HCT116 (cell line): ENCODE data around the gene SPACA6. TPM values are rescaled to one million over a fixed set of nuclear protein-coding genes. Genes with fewer than 3 reads are reported as not detected.

Source experiments
- ATAC-seq: fragments of 200-7000 bp; cut with Tn5 transposase; 2 replicates; pipeline ENCODE4 v1.9.1; 2020; ENCODE audit warnings: mild to moderate bottlenecking, moderate library complexity
- BruUV-seq: library from RNA; stranded (reverse); fragments of 400-500 nt; replicated peaks from 2 replicates; lab custom pipeline; 2021; lab: Mats Ljungman, UMichigan
- CTCF ChIA-PET: fragments of 300-600 bp; sonication (Branson Sonifier 250); formaldehyde crosslinking; loops from one replicate; lab custom pipeline; 2021; ENCODE audit warnings: antibody characterized with exemption; lab: Charles Lee
- POLR2A ChIA-PET: fragments of 300-600, 350-600 bp; sonication (Branson Sonifier 250); formaldehyde crosslinking; loops from one replicate; lab custom pipeline; 2021; ENCODE audit warnings: antibody characterized with exemption; lab: Charles Lee
- RAD21 ChIA-PET, 2 experiments: fragments of 300-600 bp; sonication (Branson Sonifier 250); formaldehyde crosslinking; loops; one replicate each; lab custom pipeline; 2023; ENCODE audit warnings: low total read pairs in 2 of 2; ENCODE audit not compliant: uncharacterized antibody in 2 of 2, unreplicated experiment in 2 of 2, low non-redundant PET in 1 of 2; lab: Charles Lee
- DNase-seq: peaks from one replicate; pipeline ENCODE4 v3.0.0-alpha.2; 2010; ENCODE audit warnings: low read depth, low spot score
- H2AFZ ChIP-seq: fragments of 200-600 bp; shearing (Covaris generic), sonication (generic); 2 replicates; pipeline ENCODE4 v1.6.1; 2017; ENCODE audit warnings: low read depth, mixed run types, mixed read lengths, antibody characterized with exemption, low read length; ENCODE audit not compliant: poor library complexity, severe bottlenecking
- H3K27ac ChIP-seq: 2 replicates; pipeline ENCODE4 v1.5.1; 2012; ENCODE audit warnings: low read depth, low read length
- H3K27me3 ChIP-seq: fragments of 200-600 bp; sonication (generic); 2 replicates; pipeline ENCODE4 v1.6.1; 2016; ENCODE audit warnings: mixed run types, low read length, mixed read lengths; ENCODE audit not compliant: insufficient read depth
- H3K36me3 ChIP-seq, 2 experiments: fragments of 200-500 bp in 1 of 2; fragments of 200-600 bp in 1 of 2; sonication (Bioruptor generic) in 1 of 2; sonication (generic) in 1 of 2; 2 replicates each; pipeline versions ENCODE4 v1.5.1 to v1.6.1; 2014 to 2016; ENCODE audit warnings: low read length in 2 of 2, inconsistent platforms in 1 of 2, mixed read lengths in 1 of 2, mixed run types in 1 of 2; ENCODE audit not compliant: insufficient read depth in 2 of 2, control insufficient read depth in 1 of 2
- H3K4me1 ChIP-seq, 2 experiments: fragments of 200-600 bp in 1 of 2; sonication (generic) in 1 of 2; 2 replicates each; pipeline versions ENCODE4 v1.5.1 to v1.6.1; 2012 to 2017; ENCODE audit warnings: low read length in 2 of 2, inconsistent platforms in 1 of 2, mild to moderate bottlenecking in 1 of 2, mixed read lengths in 1 of 2, mixed run types in 1 of 2, moderate library complexity in 1 of 2; ENCODE audit not compliant: insufficient read depth in 2 of 2, control insufficient read depth in 1 of 2
- H3K4me2 ChIP-seq: fragments of 200-600 bp; sonication (generic); 2 replicates; pipeline ENCODE4 v1.6.1; 2017; ENCODE audit warnings: mixed run types, low read length, mixed read lengths
- H3K4me3 ChIP-seq, 2 experiments: fragments of 200-600 bp in 1 of 2; sonication (generic) in 1 of 2; replicated peaks in 1 of 2; 2 replicates each; pipeline ENCODE4 v1.5.1; 2011 to 2016; ENCODE audit warnings: low read length in 2 of 2, control low read depth in 1 of 2, low read depth in 1 of 2, mild to moderate bottlenecking in 1 of 2, mixed read lengths in 1 of 2, mixed run types in 1 of 2
- H3K79me2 ChIP-seq: fragments of 200-600 bp; sonication (generic); 2 replicates; pipeline ENCODE4 v1.6.1; 2017; ENCODE audit warnings: mild to moderate bottlenecking, mixed run types, low read length, moderate library complexity, mixed read lengths; ENCODE audit not compliant: insufficient read depth
- H3K9ac ChIP-seq: fragments of 200-600 bp; sonication (generic); 2 replicates; pipeline ENCODE4 v1.6.1; 2016; ENCODE audit warnings: low read length, mixed read lengths
- H3K9me2 ChIP-seq: fragments of 200-600 bp; sonication (generic), shearing (Covaris generic); 2 replicates; pipeline ENCODE4 v1.6.1; 2017; ENCODE audit warnings: mixed run types, mild to moderate bottlenecking, moderate library complexity; ENCODE audit not compliant: insufficient read depth
- H3K9me3 ChIP-seq, 2 experiments: fragments of 200-500 bp in 1 of 2; fragments of 200-600 bp in 1 of 2; sonication (Bioruptor generic) in 1 of 2; sonication (generic) in 1 of 2; 2 replicates each; pipeline ENCODE4 v1.6.1; 2014 to 2017; ENCODE audit warnings: low read length in 2 of 2, mixed read lengths in 2 of 2, inconsistent platforms in 1 of 2, low read depth in 1 of 2, mild to moderate bottlenecking in 1 of 2, mixed run types in 1 of 2, moderate library complexity in 1 of 2; ENCODE audit not compliant: control insufficient read depth in 1 of 2, insufficient read depth in 1 of 2
- H4K20me1 ChIP-seq: fragments of 200-600 bp; sonication (generic), shearing (Covaris generic); 2 replicates; pipeline ENCODE4 v1.6.1; 2017; ENCODE audit warnings: mixed run types, mild to moderate bottlenecking, moderate library complexity; ENCODE audit not compliant: insufficient read depth
- CBX3 ChIP-seq: IDR thresholded peaks from 2 replicates; pipeline ENCODE4 v1.6.1; 2012; ENCODE audit warnings: low read depth
- EGR1 ChIP-seq: IDR thresholded peaks from 2 replicates; pipeline ENCODE4 v1.6.1; 2012; ENCODE audit warnings: low read depth
- ELF1 ChIP-seq: IDR thresholded peaks from 2 replicates; pipeline ENCODE4 v1.6.1; 2012; ENCODE audit warnings: low read depth, borderline replicate concordance
- POLR2A ChIP-seq: IDR thresholded peaks from 2 replicates; pipeline ENCODE4 v1.7.0; 2011; ENCODE audit warnings: borderline replicate concordance; ENCODE audit not compliant: insufficient read depth, insufficient read length; ENCODE audit errors: extremely low read depth
- POLR2AphosphoS5 ChIP-seq: IDR thresholded peaks from 2 replicates; pipeline ENCODE4 v1.6.1; 2011; ENCODE audit warnings: mild to moderate bottlenecking, low read depth, low read length, moderate library complexity
- SIN3A ChIP-seq: IDR thresholded peaks from 2 replicates; pipeline ENCODE4 v1.6.1; 2012; ENCODE audit warnings: low read depth
- SRF ChIP-seq: IDR thresholded peaks from 2 replicates; pipeline ENCODE4 v1.6.1; 2012; ENCODE audit warnings: low read depth
- TCF7L2 ChIP-seq: IDR thresholded peaks from 2 replicates; pipeline ENCODE4 v1.7.0; 2011; ENCODE audit warnings: borderline replicate concordance, inconsistent platforms; ENCODE audit not compliant: insufficient read depth, insufficient read length; ENCODE audit errors: extremely low read depth
- YY1 ChIP-seq: IDR thresholded peaks from 2 replicates; pipeline ENCODE4 v1.6.1; 2011; ENCODE audit warnings: low read length, low read depth, moderate library complexity, mild to moderate bottlenecking; ENCODE audit not compliant: insufficient replicate concordance; ENCODE audit errors: extremely low read depth
- ZNF274 ChIP-seq: fragments of 200-500 bp; sonication (Bioruptor generic); IDR thresholded peaks from 2 replicates; pipeline ENCODE4 v1.6.1; 2014; ENCODE audit warnings: mild to moderate bottlenecking, low read depth, low read length, inconsistent platforms
- intact Hi-C: fragments of 100-400 bp; cut with micrococcal nuclease; formaldehyde crosslinking; loops from 2 replicates; pipeline ENCODE4 v1.10.0; 2022
- microRNA counts: library from miRNA; unstranded; fragments of <30 nt; microRNA quantifications from one replicate; lab custom pipeline; 2015
- microRNA-seq: library from miRNA; unstranded; fragments of <30 nt; microRNA quantifications from one replicate; pipeline ENCODE4, GENCODE V29; 2016; ENCODE audit warnings: borderline number of aligned reads
- total RNA-seq: library from RNA; stranded (reverse); gene quantifications from one replicate; pipeline ENCODE4 v1.2.1, GENCODE V29; 2021; ENCODE audit not compliant: unreplicated experiment
- TF ChIP-seq, protein P1 (sequence below): IDR thresholded peaks from 2 replicates; pipeline ENCODE4 v1.6.1; 2012

Gene SPACA6
- total RNA-seq, 1 experiment from 2014 or later: 13.9 TPM

DNA sequence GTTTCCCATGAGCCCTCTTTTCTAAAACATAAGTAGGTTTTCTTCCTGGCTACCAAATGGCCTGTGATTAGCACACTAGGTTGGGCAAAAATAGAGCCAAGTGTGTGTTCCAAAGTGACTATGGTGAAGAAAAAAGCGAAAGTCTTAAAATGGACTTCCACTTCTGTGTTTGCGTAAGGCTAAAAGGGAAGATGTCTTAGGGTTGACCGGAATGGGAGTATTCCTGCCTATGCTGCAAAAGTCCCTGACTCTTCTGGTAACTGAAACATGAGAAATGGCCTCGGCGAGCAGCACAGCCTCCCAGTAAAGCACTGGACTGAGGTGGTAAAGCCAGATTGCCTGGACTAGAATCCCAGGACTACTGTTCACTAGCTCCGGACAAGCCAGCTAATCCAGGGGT, 61.0 kb downstream of the SPACA6 start (continued):
- TF ChIP-seq SRF (no peak), CBX3 (no peak), YY1 (no peak), POLR2AphosphoS5 (no peak)
- TF ChIP-seq, protein P1, sequence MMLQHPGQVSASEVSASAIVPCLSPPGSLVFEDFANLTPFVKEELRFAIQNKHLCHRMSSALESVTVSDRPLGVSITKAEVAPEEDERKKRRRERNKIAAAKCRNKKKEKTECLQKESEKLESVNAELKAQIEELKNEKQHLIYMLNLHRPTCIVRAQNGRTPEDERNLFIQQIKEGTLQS: no peak

DNA sequence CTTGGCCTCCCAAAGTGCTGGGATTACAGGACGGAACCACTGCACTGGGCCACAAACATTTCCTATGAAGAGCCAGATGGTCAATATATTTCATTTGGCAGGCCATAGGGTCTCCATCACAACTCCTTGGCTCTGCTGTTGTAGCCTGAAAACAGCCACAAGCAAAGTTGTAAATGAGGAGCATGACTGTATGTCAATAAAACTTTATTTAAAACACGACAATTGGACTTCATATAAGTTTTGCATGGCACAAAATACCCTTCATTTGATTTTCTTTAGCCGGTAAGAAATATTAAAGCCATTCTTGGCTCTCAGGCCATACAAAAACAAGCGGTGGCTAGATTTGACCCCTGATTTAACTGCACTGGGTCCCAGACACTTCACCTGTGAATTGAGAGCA, 61.6 kb downstream of the SPACA6 start:
- Histone ChIP-seq H3K27ac (no peak overlapping the region), H3K4me1 (peaks cover 7 to 8% of the 10 kb centered on the region in 2 experiments; a peak in 3 of 4 replicates), H3K4me3 (no peak overlapping the region), H3K9ac (no peak overlapping the region), H3K36me3 (no peaks in the 10 kb centered on the region), H4K20me1 (no peaks in the 10 kb centered on the region)
- no TSS peak for BruUV-seq
- ChIA-PET CTCF (no interaction called here), POLR2A (no interaction called here), RAD21 (no interaction called here)
- no peak for ATAC-seq
- intact Hi-C loops: no loop called here
- TF ChIP-seq SIN3A: no peak
- TF ChIP-seq TCF7L2: no peak
- TF ChIP-seq EGR1: no peak
- TF ChIP-seq POLR2A: no peak
- TF ChIP-seq ZNF274: no peak
- TF ChIP-seq ELF1: no peak
- TF ChIP-seq, all 23 proteins: peak for 0
- Histone ChIP-seq H3K9me3 (no peaks in the 10 kb centered on the region), H2AFZ (no peak overlapping the region), H3K27me3 (no peaks in the 10 kb centered on the region), H3K9me2 (no peaks in the 10 kb centered on the region), H3K79me2 (no peaks in the 10 kb centered on the region), H3K4me2 (no peak overlapping the region)
- DNase-seq: no peak

MicroRNAs encoded within 50 kb of the gene (microRNA counts, 767-probe panel; counts per million panel counts)
- microRNA hsa-let-7e-5p (lab: Ali Mortazavi, UCI): 15,652 counts per million, percentile 25 among the panel's probes with 10 or more counts
- microRNA hsa-miR-125a-3p (lab: Ali Mortazavi, UCI): not detected
- microRNA hsa-miR-125a-5p (lab: Ali Mortazavi, UCI): 21,828 counts per million, percentile 48 among the panel's probes with 10 or more counts
- 6,921 counts per million, percentile 4 among the panel's probes with 10 or more counts for microRNA hsa-miR-99b-5p (lab: Ali Mortazavi, UCI)

Small RNAs within 50 kb of the gene (microRNA-seq; reads per million reads assigned to microRNA genes)
- gene MIR125A (2,680 reads per million, percentile 89 among the genes with 10 or more reads in this experiment), gene MIR99B (3,655 reads per million, percentile 90 among the genes with 10 or more reads in this experiment), gene MIRLET7E (5,028 reads per million, percentile 92 among the genes with 10 or more reads in this experiment)

Other genes starting within 250 kb of the SPACA6 start
- gene SIGLEC8, start 234.9 kb upstream of the SPACA6 start, total RNA-seq: not detected
- gene CEACAM18, start 214.8 kb upstream of the SPACA6 start, total RNA-seq: not detected
- gene SIGLEC12, start 191.5 kb upstream of the SPACA6 start, total RNA-seq: not detected
- not detected for gene SIGLEC6, start 161.7 kb upstream of the SPACA6 start, total RNA-seq
- 9.3 TPM for gene ZNF175, start 122.0 kb upstream of the SPACA6 start, total RNA-seq
- gene SIGLEC5, start 62.9 kb upstream of the SPACA6 start, total RNA-seq: not detected
- gene SIGLEC14, start 46.5 kb upstream of the SPACA6 start, total RNA-seq: not detected
- gene HAS1, start 30.7 kb downstream of the SPACA6 start, total RNA-seq: not detected
- gene FPR1, start 58.5 kb downstream of the SPACA6 start, total RNA-seq: not detected
- not detected for gene FPR2, start 67.8 kb downstream of the SPACA6 start, total RNA-seq
- gene FPR3, start 101.8 kb downstream of the SPACA6 start, total RNA-seq: not detected
- gene ZNF577, start 194.6 kb downstream of the SPACA6 start, total RNA-seq: 5.8 TPM
- 7.3 TPM for gene ZNF649, start 211.7 kb downstream of the SPACA6 start, total RNA-seq
- 2.2 TPM for gene ZNF613, start 234.1 kb downstream of the SPACA6 start, total RNA-seq